ENCODE measurements around the gene KIZ. TPM values are rescaled to one million over a fixed set of nuclear protein-coding genes. Genes with fewer than 3 reads are reported as not detected.

The KIZ gene
- total and polyA plus RNA-seq, 2 experiments from 2014 or later, result 11.0 to 55.4 TPM

DNA sequence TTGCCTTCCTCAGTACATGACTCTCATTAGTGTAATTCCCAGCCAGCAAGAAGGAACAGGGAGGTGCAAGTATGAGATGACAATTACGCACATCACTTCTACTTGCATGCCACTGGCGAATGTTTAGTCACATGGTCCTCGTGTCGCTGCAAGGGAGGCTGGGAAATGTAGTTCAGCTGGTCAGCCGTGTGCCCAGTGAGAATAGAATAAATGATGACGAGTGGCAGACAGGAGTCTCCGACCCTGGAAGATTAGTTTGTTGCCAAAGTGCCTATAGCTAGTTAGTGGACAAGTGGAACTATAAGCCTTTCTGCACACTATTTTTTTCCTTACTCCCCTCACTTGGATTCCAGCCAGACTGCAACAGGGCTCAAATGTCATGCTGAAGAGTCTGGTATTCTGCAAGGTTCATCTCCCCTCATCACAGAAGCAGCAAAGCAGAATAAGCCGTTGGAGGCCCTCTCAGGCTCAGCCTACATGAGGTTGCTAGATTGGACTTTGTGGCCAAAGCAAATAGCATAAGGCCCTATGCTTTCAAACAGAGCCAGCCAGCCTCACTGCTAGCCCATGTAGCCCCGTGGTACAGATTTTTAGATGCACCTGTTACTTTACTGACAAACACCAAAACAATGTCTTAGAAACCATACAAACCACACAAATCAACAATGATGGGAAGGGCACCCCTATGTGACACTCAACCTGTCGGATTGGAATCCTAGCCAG lies 29.4 kb upstream of the KIZ start:
- Histone ChIP-seq H3K36me3 (no peaks in the 10 kb centered on the region), H3K27ac (no peak overlapping the region), H3K4me3 (no peak overlapping the region), H3K4me1 (ENCODE audit: low read depth) (peaks cover 6% of the 10 kb centered on the region), H3K27me3 (peaks cover 56% of the 10 kb centered on the region), H3K9me3 (ENCODE audit: low read depth) (no peaks in the 10 kb centered on the region)
- peak in 1 of 2 donors; percentile 24 for DNase-seq (ENCODE audit: low read depth in 1 of 2, low spot score in 1 of 2)
- TF ChIP-seq, protein P1, sequence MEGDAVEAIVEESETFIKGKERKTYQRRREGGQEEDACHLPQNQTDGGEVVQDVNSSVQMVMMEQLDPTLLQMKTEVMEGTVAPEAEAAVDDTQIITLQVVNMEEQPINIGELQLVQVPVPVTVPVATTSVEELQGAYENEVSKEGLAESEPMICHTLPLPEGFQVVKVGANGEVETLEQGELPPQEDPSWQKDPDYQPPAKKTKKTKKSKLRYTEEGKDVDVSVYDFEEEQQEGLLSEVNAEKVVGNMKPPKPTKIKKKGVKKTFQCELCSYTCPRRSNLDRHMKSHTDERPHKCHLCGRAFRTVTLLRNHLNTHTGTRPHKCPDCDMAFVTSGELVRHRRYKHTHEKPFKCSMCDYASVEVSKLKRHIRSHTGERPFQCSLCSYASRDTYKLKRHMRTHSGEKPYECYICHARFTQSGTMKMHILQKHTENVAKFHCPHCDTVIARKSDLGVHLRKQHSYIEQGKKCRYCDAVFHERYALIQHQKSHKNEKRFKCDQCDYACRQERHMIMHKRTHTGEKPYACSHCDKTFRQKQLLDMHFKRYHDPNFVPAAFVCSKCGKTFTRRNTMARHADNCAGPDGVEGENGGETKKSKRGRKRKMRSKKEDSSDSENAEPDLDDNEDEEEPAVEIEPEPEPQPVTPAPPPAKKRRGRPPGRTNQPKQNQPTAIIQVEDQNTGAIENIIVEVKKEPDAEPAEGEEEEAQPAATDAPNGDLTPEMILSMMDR (IDR thresholded peaks at IDR 0.05; ENCODE audit: low read depth, low read length), result no peak

DNA sequence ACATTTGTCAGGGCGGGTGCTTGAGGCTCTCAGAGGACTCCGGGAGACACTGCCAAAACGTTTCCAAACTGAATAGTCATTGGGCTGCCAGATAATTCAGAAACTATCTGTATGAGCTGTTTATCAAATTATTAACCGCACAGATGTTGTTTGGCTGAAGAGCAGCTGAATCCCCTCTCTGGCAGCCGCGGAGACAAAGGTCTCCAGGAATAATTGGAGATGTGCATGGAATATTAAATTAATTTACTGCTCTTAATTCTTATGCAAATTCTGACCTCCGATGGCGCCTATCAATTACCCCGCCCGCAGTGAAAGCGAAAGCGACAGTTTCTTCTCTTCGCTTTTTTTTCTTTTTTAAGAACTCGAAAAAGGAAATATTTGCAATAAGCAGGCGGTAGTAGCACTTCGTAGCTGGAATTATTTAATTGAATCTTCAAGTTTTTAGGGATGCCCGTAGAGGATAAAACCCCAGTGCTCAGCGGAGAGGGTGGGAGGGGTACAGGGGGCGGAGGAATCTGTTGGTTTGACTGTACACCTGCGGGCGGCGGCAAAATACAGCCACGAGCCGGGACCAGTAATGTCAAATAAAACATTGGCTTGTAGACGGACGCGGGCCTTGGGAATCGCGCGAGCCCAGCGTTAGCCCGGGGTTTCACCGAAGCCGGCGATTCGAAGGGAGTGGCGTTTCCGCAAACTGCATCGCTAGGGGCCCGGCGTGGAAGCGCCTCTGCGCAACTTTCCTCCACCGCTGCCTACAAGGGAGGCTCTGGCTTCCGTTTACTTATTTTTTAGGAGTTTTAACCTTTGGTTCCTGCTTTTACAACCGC lies 25.9 kb upstream of the KIZ start:
- Histone ChIP-seq H3K4me1 (ENCODE audit: low read depth) (peaks cover 8% of the 10 kb centered on the region), H3K27me3 (peaks cover 86% of the 10 kb centered on the region), H3K4me3 (peak overlapping the region; percentile 8), H3K27ac (no peak overlapping the region), H3K36me3 (no peaks in the 10 kb centered on the region), H3K9me3 (ENCODE audit: low read depth) (no peaks in the 10 kb centered on the region)
- peak; percentile 9 to 53 for DNase-seq (ENCODE audit: low read depth in 1 of 2, low spot score in 1 of 2)
- TF ChIP-seq, protein P1 (IDR thresholded peaks at IDR 0.05; ENCODE audit: low read depth, low read length), result no peak

DNA sequence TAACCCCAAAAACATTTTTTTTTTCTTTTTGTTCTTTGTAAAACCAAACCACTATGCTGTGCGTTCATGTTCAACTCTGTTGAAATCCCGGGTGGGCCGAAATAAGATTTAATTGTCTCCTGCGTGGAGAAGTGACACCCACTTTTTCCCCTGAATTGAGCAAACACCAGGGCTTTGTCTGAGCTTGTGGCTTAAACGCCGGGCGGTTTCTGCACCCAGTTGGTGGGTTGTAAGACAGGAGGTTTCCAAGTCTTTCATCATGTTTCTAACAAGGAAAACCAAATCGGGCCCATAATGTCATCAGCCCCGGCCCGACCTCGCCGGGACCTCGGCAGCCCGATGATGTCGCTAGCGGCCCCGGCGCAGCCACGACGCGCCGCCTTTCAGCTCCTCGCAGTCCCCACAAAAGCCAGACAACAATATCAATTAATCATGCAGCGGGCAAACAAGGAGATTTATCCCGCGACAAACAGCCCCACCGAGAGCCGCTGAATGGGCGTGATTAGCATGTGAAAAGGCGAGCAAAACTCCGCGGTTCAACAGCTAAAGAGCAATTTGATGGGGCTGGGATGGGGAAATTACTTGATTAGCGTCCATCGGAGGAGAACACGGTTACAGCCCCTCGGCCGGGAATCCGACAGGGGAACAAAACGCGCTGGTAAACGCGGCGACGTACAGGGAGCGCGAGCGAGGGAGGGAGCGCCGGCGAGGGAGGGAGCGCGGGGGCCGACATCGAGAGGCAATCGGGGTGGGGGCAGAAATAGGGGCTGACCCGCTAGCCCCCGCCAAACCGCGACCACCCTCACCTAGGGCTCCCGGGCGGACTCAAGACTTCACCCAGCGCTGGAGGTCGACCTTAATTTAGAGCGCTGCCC lies 25.1 kb upstream of the KIZ start:
- Histone ChIP-seq H3K27ac (no peak overlapping the region), H3K4me1 (ENCODE audit: low read depth) (peaks cover 8% of the 10 kb centered on the region), H3K9me3 (ENCODE audit: low read depth) (no peaks in the 10 kb centered on the region), H3K27me3 (peaks cover 94% of the 10 kb centered on the region), H3K36me3 (no peaks in the 10 kb centered on the region), H3K4me3 (peak overlapping the region; percentile 8)
- TF ChIP-seq, protein P1 (IDR thresholded peaks at IDR 0.05; ENCODE audit: low read depth, low read length), result no peak
- DNase-seq (ENCODE audit: low read depth in 1 of 2, low spot score in 1 of 2), result peak in 1 of 2 donors; percentile 24

DNA sequence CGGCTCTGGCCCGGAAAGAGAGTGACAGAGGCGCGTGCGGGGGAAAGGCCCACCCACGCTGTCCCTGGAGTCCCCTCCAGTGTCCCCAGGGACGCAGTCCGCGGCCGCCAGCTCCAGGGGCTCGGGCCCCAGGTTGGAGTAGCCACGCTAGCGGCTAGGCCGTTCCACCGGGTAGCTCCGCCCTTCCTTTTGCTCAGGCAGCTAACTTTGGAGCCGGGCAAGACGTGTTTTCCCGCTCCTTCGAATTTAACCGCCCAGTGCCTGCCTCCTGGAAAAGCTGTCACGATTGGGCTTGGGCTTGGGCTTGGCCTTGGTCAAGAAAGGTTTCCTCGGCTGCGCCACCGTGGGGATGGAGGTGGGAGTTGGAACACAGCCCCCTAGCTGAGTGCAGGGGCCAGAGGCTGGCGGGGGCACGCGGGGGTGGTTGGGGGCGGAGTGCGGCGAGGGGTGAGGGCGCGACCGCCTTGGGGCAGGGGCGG lies 24.4 kb upstream of the KIZ start:
- peaks cover 8% of the 10 kb centered on the region for H3K4me1 ChIP-seq (ENCODE audit: low read depth)
- H3K27ac ChIP-seq, result no peak overlapping the region
- H3K27me3 ChIP-seq, result peaks cover 98% of the 10 kb centered on the region
- no peaks in the 10 kb centered on the region for H3K9me3 ChIP-seq (ENCODE audit: low read depth)
- H3K4me3 ChIP-seq, result peak overlapping the region; percentile 8
- TF ChIP-seq, protein P1 (IDR thresholded peaks at IDR 0.05; ENCODE audit: low read depth, low read length), result no peak
- no peaks in the 10 kb centered on the region for H3K36me3 ChIP-seq
- DNase-seq (ENCODE audit: low read depth in 1 of 2, low spot score in 1 of 2), result no peak

Data from cardiac muscle cell (in vitro differentiated cells and primary cell).